AG04449 (cell line): ENCODE measurements around the gene R3HCC1L.
"Not testable (repeated sequence)": the region's sequence is repeated elsewhere in the genome, so short reads cannot be mapped to it uniquely, and the experiment has no call there.

Source experiments
- CTCF ChIA-PET: fragments of 350-600 bp; formaldehyde crosslinking; extraction: SDS; loops from one replicate; lab custom pipeline; 2021; ENCODE audit warnings: antibody characterized with exemption; lab: Yijun Ruan, JAX
- POLR2A ChIA-PET: fragments of 400-600, 350-600 bp; formaldehyde crosslinking; extraction: SDS; loops from one replicate; lab custom pipeline; 2020; ENCODE audit warnings: antibody characterized with exemption, inconsistent platforms; lab: Yijun Ruan, JAX
- DNase-seq: peaks from one replicate; pipeline ENCODE4 v3.0.0-alpha.2; 2010; ENCODE audit warnings: low read depth, low spot score
- H3K4me3 ChIP-seq: 2 replicates; pipeline ENCODE4 v1.5.1; 2011; ENCODE audit warnings: low read depth, mild to moderate bottlenecking, control low read depth, low read length
- TF ChIP-seq, protein P1 (sequence below): IDR thresholded peaks from one replicate; pipeline ENCODE4 v1.5.1; 2011; ENCODE audit warnings: mild to moderate bottlenecking, moderate library complexity, low read length, control low read depth, inconsistent platforms; ENCODE audit not compliant: insufficient read depth; ENCODE audit errors: missing control alignments

Gene R3HCC1L

GRCh38 chr10:98215373-98215772, 80.9 kb downstream of the R3HCC1L start:
- no peak overlapping the region for H3K4me3 ChIP-seq
- TF ChIP-seq, protein P1, sequence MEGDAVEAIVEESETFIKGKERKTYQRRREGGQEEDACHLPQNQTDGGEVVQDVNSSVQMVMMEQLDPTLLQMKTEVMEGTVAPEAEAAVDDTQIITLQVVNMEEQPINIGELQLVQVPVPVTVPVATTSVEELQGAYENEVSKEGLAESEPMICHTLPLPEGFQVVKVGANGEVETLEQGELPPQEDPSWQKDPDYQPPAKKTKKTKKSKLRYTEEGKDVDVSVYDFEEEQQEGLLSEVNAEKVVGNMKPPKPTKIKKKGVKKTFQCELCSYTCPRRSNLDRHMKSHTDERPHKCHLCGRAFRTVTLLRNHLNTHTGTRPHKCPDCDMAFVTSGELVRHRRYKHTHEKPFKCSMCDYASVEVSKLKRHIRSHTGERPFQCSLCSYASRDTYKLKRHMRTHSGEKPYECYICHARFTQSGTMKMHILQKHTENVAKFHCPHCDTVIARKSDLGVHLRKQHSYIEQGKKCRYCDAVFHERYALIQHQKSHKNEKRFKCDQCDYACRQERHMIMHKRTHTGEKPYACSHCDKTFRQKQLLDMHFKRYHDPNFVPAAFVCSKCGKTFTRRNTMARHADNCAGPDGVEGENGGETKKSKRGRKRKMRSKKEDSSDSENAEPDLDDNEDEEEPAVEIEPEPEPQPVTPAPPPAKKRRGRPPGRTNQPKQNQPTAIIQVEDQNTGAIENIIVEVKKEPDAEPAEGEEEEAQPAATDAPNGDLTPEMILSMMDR, result no peak
- ChIA-PET CTCF (interaction anchor here (0.7 kb wide), 1 partner anchor 179 kb away, joined by 3 read pairs; no protein-coding TSS in a partner anchor), POLR2A (no interaction called here)
- DNase-seq, result no peak

GRCh38 chr10:98217801-98218200, 83.3 kb downstream of the R3HCC1L start:
- no peak for DNase-seq
- POLR2A ChIA-PET, result no interaction called here
- CTCF ChIA-PET, result interaction anchor here (1.1 to 1.8 kb wide), 3 partner anchors 21 to 177 kb away, joined by 4 read pairs; no protein-coding TSS in a partner anchor
- H3K4me3 ChIP-seq, result no peak overlapping the region
- TF ChIP-seq, protein P1, result no peak

DNA sequence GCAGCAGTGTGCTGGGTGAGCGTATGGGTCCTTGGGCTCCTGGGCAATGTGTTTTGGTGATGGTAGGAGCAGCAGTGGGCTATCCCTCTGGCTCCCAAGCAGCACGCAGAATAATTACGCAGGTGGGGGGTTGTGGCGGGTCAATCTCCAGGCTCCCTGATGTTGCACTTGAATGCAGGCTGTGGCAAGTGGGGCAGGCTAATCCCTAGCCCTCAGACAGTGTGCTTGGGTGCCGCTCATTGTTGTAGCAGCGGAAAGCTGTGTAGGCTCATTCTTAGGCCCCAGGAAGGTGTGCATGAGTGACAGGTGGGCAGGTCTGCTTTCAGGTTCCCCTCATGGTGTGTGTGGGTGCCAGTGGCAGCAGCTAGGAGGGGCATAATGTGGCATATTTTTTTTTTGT, 89.4 kb downstream of the R3HCC1L start:
- POLR2A ChIA-PET, result no interaction called here
- H3K4me3 ChIP-seq, result no peak overlapping the region
- no peak for DNase-seq
- CTCF ChIA-PET, result interaction anchor here (1.6 kb wide), 1 partner anchor 18 kb away, joined by 4 read pairs; no protein-coding TSS in a partner anchor
- TF ChIP-seq, protein P1, result no peak

DNA sequence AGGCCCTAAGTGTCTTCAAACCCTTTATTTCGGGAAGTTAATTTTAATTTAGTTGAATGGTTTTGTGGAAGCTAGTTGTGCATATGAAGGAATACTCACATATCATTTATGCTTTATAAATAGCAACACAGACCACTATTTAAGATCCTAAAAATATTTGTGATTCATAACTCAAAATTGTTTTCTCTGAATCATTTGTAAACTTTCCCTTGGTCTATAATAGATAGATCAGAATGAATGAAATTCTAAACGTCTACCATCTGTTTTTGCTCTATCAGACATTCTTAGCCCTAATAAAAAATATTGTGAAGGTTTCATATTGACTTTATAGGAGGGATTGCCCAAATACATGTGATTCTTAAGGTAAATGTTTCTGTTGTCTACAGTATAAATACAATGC, 90.1 kb downstream of the R3HCC1L start:
- H3K4me3 ChIP-seq, result no peak overlapping the region
- CTCF ChIA-PET, result interaction anchor here (1.6 kb wide), 1 partner anchor 18 kb away, joined by 4 read pairs; no protein-coding TSS in a partner anchor
- POLR2A ChIA-PET, result no interaction called here
- no peak for DNase-seq
- TF ChIP-seq, protein P1, result no peak

DNA sequence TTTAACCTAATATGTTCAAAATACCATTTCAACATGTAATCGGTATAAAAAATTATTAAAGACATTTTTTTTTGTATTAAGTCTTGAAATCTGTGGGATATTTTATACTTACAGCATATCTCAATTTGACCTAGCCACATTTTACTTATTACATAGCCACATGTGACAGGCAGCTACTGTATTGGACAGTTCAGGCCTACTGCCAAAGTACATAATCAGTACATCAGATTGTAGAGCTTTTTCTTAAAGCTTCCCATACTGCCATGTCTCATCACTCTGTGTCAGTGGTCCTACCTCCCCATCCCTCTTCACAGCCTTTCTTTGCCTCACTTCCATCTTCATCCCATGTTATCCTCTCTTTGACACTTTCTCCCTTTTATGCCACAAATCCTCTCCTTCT, 90.5 kb downstream of the R3HCC1L start:
- ChIA-PET POLR2A (no interaction called here), CTCF (interaction anchor here (1.3 to 1.6 kb wide), 2 partner anchors 13 to 17 kb away, joined by 4 read pairs; no protein-coding TSS in a partner anchor)
- H3K4me3 ChIP-seq, result no peak overlapping the region
- TF ChIP-seq, protein P1, result no peak
- DNase-seq, result no peak

GRCh38 chr10:98226508-98227144, 92.2 kb downstream of the R3HCC1L start:
- no peak overlapping the region for H3K4me3 ChIP-seq

GRCh38 chr10:98227713-98228112, 93.3 kb downstream of the R3HCC1L start:
- POLR2A ChIA-PET, result not testable (repeated sequence)

More at GRCh38 chr10:98226508-98227144, 92.2 kb downstream of the R3HCC1L start:
- CTCF ChIA-PET, result no interaction called here
- POLR2A ChIA-PET, result no interaction called here
- TF ChIP-seq, protein P1, result no peak
- no peak for DNase-seq

GRCh38 chr10:98228266-98228665, 93.8 kb downstream of the R3HCC1L start:
- H3K4me3 ChIP-seq, CTCF ChIA-PET, POLR2A ChIA-PET, DNase-seq: not testable (repeated sequence)

More at GRCh38 chr10:98227713-98228112, 93.3 kb downstream of the R3HCC1L start:
- CTCF ChIA-PET, H3K4me3 ChIP-seq, DNase-seq: not testable (repeated sequence)
